Heart left ventricle (tissue), 13 donors: ENCODE measurements around the gene DUSP28.
"Not testable (repeated sequence)": the region's sequence is repeated elsewhere in the genome, so short reads cannot be mapped to it uniquely, and the experiment has no call there.

Experiments used
- CTCF ChIP-seq, 12 donors: fragments of 200-600 bp; sonication (generic) in 4 of 12; IDR thresholded peaks; one replicate each; pipeline versions ENCODE4 v1.5.0 to v1.8.0; 2018 to 2022; ENCODE audit warnings: antibody characterized with exemption in 12 of 12, mild to moderate bottlenecking in 5 of 12
- POLR2A ChIP-seq, 2 donors: fragments of 450-650 bp; IDR thresholded peaks; one replicate each; pipeline ENCODE4 v1.6.1; 2017; ENCODE audit warnings: antibody characterized with exemption in 2 of 2, mild to moderate bottlenecking in 2 of 2, moderate library complexity in 2 of 2
- donor health status: ischemic (EF 13 %, LVEDD 7.1; RV severe dilation, severe dysfunction).
- donor health status: DM: no; HTN: yes; CAD: no.
- donor health status: DM: no; HTN: no; CAD: no.
- donor health status: ischemic (EF 25% LVEDD 6.9; RV normal size, moderate dysfunction).
- donor health status: ischemic (EF 25% LVEDD 5.7; RV mildly dilated, moderate dysfunction).
- donor health status: ischemic (EF 35%, LVEDD 5.7; RV mildly dilated, moderate dysfunction).
- donor health status: nonischemic (EF 11% LVEDD 7.7; RV severe dilation, severe dysfunction).
- donor health status: DM: yes; HTN: yes; CAD: no.
- donor health status: PGD.
- donor health status: ischemic (EF 29% LVEDD 5.4; RV normal size, mild dysfunction).
- donor health status: nonischemic (EF 23%, LVEDD 6.1; RV moderate dilation, normal function).

- TF ChIP-seq CTCF, POLR2A (IDR thresholded peaks at IDR 0.05): not testable (repeated sequence)
Observed at GRCh38 chr2:240539101-240539500, 21.1 kb upstream of the DUSP28 start.
